GM12878 (cell line): ENCODE measurements around the gene RFC4. TPM values are rescaled to one million over a fixed set of nuclear protein-coding genes. Genes with fewer than 3 reads are reported as not detected.

Source experiments
- ASH2L ChIP-seq: fragments of 300-600, 200-600 bp; sonication (generic); IDR thresholded peaks from 2 replicates; pipeline ENCODE4 v1.6.1; 2017; ENCODE audit warnings: low read depth, mild to moderate bottlenecking, borderline replicate concordance
- CREB1 ChIP-seq: IDR thresholded peaks from 2 replicates; pipeline ENCODE4 v1.6.1; 2012; ENCODE audit warnings: low read depth, mild to moderate bottlenecking, inconsistent platforms
- E2F4 ChIP-seq: IDR thresholded peaks from 2 replicates; pipeline ENCODE4 v1.6.1; 2012; ENCODE audit warnings: low read depth, low read length, improper control_type of control experiment
- ELK1 ChIP-seq: IDR thresholded peaks from 2 replicates; pipeline ENCODE4 v1.6.1; 2012; ENCODE audit warnings: low read depth, low read length, improper control_type of control experiment
- GABPA ChIP-seq: IDR thresholded peaks from 2 replicates; pipeline ENCODE4 v1.6.1; 2014; ENCODE audit warnings: antibody characterized with exemption, low read depth, mild to moderate bottlenecking, inconsistent platforms
- HCFC1 ChIP-seq: fragments of 150-350 bp; IDR thresholded peaks from 2 replicates; pipeline ENCODE4 v1.6.1; 2014; ENCODE audit warnings: low read length
- JUND ChIP-seq: IDR thresholded peaks from 2 replicates; pipeline ENCODE4 v1.6.1; 2012; ENCODE audit warnings: low read depth, mild to moderate bottlenecking, low read length, improper control_type of control experiment, moderate library complexity
- MTA2 ChIP-seq: fragments of 450-650 bp; IDR thresholded peaks from 2 replicates; pipeline ENCODE4 v1.6.1; 2016; ENCODE audit warnings: low read depth, mild to moderate bottlenecking, moderate library complexity
- MTA3 ChIP-seq: IDR thresholded peaks from 2 replicates; pipeline ENCODE4 v1.6.1; 2012; ENCODE audit warnings: low read length, inconsistent platforms, borderline replicate concordance
- MYB ChIP-seq: fragments of 150-350 bp; IDR thresholded peaks from 2 replicates; pipeline ENCODE4 v1.6.1; 2014; ENCODE audit warnings: mild to moderate bottlenecking, low read depth, low read length, borderline replicate concordance
- MYC ChIP-seq: IDR thresholded peaks from 2 replicates; pipeline ENCODE4 v1.6.1; 2011; ENCODE audit warnings: mild to moderate bottlenecking, low read length, moderate library complexity, inconsistent platforms; ENCODE audit not compliant: insufficient read depth, insufficient replicate concordance, insufficient read length, severe bottlenecking
- POLR2AphosphoS5 ChIP-seq: IDR thresholded peaks from 2 replicates; pipeline ENCODE4 v1.6.1; 2011; ENCODE audit warnings: mild to moderate bottlenecking, low read length, inconsistent platforms
- SMAD5 ChIP-seq: IDR thresholded peaks from 2 replicates; pipeline ENCODE4 v1.6.1; 2016; ENCODE audit warnings: antibody characterized with exemption, low read depth
- SRF ChIP-seq, 2 experiments: IDR thresholded peaks; 2 replicates each; pipeline ENCODE4 v1.6.1; 2011; ENCODE audit warnings: low read depth in 2 of 2, low read length in 2 of 2, mild to moderate bottlenecking in 1 of 2, moderate library complexity in 1 of 2
- YBX1 ChIP-seq: fragments of 450-650 bp; IDR thresholded peaks from 2 replicates; pipeline ENCODE4 v1.6.1; 2016; ENCODE audit warnings: antibody characterized with exemption
- ZNF24 ChIP-seq: fragments of 450-650 bp; IDR thresholded peaks from 2 replicates; pipeline ENCODE4 v1.6.1; 2017; ENCODE audit warnings: antibody characterized with exemption, mild to moderate bottlenecking
- polyA plus RNA-seq, 11 experiments: library from polyadenylated mRNA; depleted of rRNA in 4 of 11; unstranded in 6 of 11; stranded (reverse) in 5 of 11; fragments of >200 nt; fragmentation: Nextera tagmentation in 4 of 11; fragmentation: Illumina TruSeq in 1 of 11; extraction: Ambion mirVana in 4 of 11; extraction: Trizol in 1 of 11; gene quantifications; 1 replicate in 1 of 11; 2 replicates in 10 of 11; pipeline versions ENCODE4 v1.2.1 to v1.2.3, GENCODE V29; 2011 to 2016; ENCODE audit warnings: inconsistent platforms in 2 of 11, missing spikeins in 2 of 11, low read depth in 1 of 11
- total RNA-seq, 4 experiments: library from RNA; depleted of rRNA in 3 of 4; stranded (reverse); fragments of >200 nt in 3 of 4; fragmentation: Illumina TruSeq in 1 of 4; extraction: Trizol in 1 of 4; gene quantifications; 2 replicates each; pipeline versions ENCODE4 v1.2.1 to v1.2.3, GENCODE V29; 2013 to 2021
- TF ChIP-seq, protein P1 (sequence below): IDR thresholded peaks from 2 replicates; pipeline ENCODE4 v1.6.1; 2012; ENCODE audit warnings: mild to moderate bottlenecking, low read depth, low read length
- TF ChIP-seq, protein P2 (sequence below), 3 experiments: IDR thresholded peaks in 2 of 3; conservative IDR thresholded peaks in 1 of 3; 2 replicates each; pipeline ENCODE4 v1.5.1; 2011; ENCODE audit warnings: low read depth in 3 of 3, low read length in 3 of 3, mild to moderate bottlenecking in 3 of 3, control low read depth in 2 of 3, moderate library complexity in 2 of 3, inconsistent platforms in 1 of 3, mixed read lengths in 1 of 3; ENCODE audit not compliant: control insufficient read depth in 2 of 3, insufficient read depth in 1 of 3; ENCODE audit errors: extremely low read depth in 1 of 3
- TF ChIP-seq, protein P3 (sequence below): IDR thresholded peaks from 2 replicates; pipeline ENCODE4 v1.6.1; 2012; ENCODE audit warnings: low read depth, low read length, improper control_type of control experiment
- TF ChIP-seq, protein P4 (sequence below): fragments of 450-650 bp; IDR thresholded peaks from 2 replicates; pipeline ENCODE4 v1.6.1; 2017; ENCODE audit warnings: mild to moderate bottlenecking

The RFC4 gene
- total and polyA plus RNA-seq, 10 of the 15 experiments (the other 5 are each of a cell fraction or from before 2014, with no cell fraction given), result 49.1 to 144 (median 112) TPM

DNA sequence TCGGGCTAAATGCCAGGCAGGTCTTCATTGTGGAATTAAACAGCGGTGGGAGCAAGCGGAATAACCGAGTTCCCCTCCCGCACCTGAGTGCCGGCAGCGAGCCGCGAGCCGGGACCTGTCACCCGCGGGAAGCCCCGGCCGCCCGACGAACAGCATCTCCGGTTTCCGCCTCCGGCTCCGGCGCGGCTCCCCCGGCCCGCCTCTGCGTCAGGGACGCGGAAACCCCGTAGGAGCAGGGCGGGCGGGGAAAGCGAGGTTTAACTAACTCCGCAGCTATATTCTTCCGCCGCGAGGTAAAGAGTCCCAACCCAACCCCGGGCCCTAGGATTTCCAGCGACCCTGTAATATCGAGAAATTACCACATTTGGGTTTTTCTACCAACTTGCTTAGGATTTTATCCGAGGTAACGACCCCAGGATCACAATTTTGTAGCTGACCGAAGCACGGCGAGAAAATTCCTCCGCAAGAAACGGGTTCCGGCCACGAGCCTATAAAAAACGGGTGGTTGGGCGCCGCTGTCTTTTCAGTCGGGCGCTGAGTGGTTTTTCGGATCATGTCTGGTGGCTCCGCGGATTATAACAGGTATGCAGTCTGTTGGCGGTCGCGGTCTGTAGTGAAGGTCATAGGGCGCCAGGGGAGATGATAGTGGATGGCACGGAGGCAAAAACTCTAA is 23.1 kb downstream of the RFC4 start, which contains the start of gene EIF4A2 (continued):
- TF ChIP-seq, protein P1, sequence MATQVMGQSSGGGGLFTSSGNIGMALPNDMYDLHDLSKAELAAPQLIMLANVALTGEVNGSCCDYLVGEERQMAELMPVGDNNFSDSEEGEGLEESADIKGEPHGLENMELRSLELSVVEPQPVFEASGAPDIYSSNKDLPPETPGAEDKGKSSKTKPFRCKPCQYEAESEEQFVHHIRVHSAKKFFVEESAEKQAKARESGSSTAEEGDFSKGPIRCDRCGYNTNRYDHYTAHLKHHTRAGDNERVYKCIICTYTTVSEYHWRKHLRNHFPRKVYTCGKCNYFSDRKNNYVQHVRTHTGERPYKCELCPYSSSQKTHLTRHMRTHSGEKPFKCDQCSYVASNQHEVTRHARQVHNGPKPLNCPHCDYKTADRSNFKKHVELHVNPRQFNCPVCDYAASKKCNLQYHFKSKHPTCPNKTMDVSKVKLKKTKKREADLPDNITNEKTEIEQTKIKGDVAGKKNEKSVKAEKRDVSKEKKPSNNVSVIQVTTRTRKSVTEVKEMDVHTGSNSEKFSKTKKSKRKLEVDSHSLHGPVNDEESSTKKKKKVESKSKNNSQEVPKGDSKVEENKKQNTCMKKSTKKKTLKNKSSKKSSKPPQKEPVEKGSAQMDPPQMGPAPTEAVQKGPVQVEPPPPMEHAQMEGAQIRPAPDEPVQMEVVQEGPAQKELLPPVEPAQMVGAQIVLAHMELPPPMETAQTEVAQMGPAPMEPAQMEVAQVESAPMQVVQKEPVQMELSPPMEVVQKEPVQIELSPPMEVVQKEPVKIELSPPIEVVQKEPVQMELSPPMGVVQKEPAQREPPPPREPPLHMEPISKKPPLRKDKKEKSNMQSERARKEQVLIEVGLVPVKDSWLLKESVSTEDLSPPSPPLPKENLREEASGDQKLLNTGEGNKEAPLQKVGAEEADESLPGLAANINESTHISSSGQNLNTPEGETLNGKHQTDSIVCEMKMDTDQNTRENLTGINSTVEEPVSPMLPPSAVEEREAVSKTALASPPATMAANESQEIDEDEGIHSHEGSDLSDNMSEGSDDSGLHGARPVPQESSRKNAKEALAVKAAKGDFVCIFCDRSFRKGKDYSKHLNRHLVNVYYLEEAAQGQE, result peak; percentile 60
- peak; percentile 100 for TF ChIP-seq POLR2AphosphoS5
- TF ChIP-seq MTA2, result peak; percentile 81
- no peak for TF ChIP-seq MYC
- TF ChIP-seq E2F4, result peak; percentile 40; the same call in 1 of the 2 replicates
- no peak for TF ChIP-seq YBX1
- 0 out of 2 replicates have a peak, but pooled peaks have one; percentile 8 for TF ChIP-seq ZNF24
- peak; percentile 8 for TF ChIP-seq GABPA
- peak; percentile 33 for TF ChIP-seq HCFC1
- peak; percentile 43 for TF ChIP-seq ELK1
- TF ChIP-seq, protein P2, sequence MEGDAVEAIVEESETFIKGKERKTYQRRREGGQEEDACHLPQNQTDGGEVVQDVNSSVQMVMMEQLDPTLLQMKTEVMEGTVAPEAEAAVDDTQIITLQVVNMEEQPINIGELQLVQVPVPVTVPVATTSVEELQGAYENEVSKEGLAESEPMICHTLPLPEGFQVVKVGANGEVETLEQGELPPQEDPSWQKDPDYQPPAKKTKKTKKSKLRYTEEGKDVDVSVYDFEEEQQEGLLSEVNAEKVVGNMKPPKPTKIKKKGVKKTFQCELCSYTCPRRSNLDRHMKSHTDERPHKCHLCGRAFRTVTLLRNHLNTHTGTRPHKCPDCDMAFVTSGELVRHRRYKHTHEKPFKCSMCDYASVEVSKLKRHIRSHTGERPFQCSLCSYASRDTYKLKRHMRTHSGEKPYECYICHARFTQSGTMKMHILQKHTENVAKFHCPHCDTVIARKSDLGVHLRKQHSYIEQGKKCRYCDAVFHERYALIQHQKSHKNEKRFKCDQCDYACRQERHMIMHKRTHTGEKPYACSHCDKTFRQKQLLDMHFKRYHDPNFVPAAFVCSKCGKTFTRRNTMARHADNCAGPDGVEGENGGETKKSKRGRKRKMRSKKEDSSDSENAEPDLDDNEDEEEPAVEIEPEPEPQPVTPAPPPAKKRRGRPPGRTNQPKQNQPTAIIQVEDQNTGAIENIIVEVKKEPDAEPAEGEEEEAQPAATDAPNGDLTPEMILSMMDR (IDR thresholded peaks at IDR 0.05 in 2 of 3, conservative IDR thresholded peaks at IDR 0.05 in 1 of 3; ENCODE audit: control insufficient read depth in 2 of 3, extremely low read depth in 1 of 3, insufficient read depth in 1 of 3, low read depth in 3 of 3, low read length in 3 of 3), result no peak
- TF ChIP-seq MTA3, result peak; percentile 38; the same call in 1 of the 2 replicates
- TF ChIP-seq, protein P3, sequence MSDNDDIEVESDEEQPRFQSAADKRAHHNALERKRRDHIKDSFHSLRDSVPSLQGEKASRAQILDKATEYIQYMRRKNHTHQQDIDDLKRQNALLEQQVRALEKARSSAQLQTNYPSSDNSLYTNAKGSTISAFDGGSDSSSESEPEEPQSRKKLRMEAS, result peak; percentile 57; the same call in 1 of the 2 replicates
- no peak for TF ChIP-seq JUND
- TF ChIP-seq SRF (IDR thresholded peaks at IDR 0.05; ENCODE audit: low read depth in 2 of 2, low read length in 2 of 2), result 0 out of 4 replicates have a peak, but pooled peaks of 1 of the 2 experiments have one; percentile 6
- peak; percentile 63 for TF ChIP-seq CREB1
- peak; percentile 89; the same call in 1 of the 2 replicates for TF ChIP-seq ASH2L
- TF ChIP-seq MYB, result no peak
- TF ChIP-seq, protein P4, sequence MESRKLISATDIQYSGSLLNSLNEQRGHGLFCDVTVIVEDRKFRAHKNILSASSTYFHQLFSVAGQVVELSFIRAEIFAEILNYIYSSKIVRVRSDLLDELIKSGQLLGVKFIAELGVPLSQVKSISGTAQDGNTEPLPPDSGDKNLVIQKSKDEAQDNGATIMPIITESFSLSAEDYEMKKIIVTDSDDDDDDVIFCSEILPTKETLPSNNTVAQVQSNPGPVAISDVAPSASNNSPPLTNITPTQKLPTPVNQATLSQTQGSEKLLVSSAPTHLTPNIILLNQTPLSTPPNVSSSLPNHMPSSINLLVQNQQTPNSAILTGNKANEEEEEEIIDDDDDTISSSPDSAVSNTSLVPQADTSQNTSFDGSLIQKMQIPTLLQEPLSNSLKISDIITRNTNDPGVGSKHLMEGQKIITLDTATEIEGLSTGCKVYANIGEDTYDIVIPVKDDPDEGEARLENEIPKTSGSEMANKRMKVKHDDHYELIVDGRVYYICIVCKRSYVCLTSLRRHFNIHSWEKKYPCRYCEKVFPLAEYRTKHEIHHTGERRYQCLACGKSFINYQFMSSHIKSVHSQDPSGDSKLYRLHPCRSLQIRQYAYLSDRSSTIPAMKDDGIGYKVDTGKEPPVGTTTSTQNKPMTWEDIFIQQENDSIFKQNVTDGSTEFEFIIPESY, result no peak
- peak; percentile 99 for TF ChIP-seq SMAD5
